Activated naive CD4-positive, alpha-beta T cell treated with Interleukin-2 at 50 U/mL for 16 hours (primary cell): Measurements from ENCODE around the gene PCDHGA3.
"Not testable (repeated sequence)": the region's sequence is repeated elsewhere in the genome, so short reads cannot be mapped to it uniquely, and the experiment has no call there.

ENCODE experiments used
- DNase-seq: peaks from one replicate; pipeline ENCODE4 v3.0.0-alpha.2; 2020

The PCDHGA3 gene

GRCh38 chr5:141383345-141383744 lies 39.7 kb downstream of the PCDHGA3 start:
- DNase-seq: no peak

GRCh38 chr5:141384471-141385267 lies 41.0 kb downstream of the PCDHGA3 start:
- no peak for DNase-seq

- DNase-seq: peak; percentile 18
Measured at GRCh38 chr5:141387557-141388311, 44.1 kb downstream of the PCDHGA3 start, which contains the start of gene PCDHGB4. Gene PCDHGB4, plus strand, starts transcription at chr5:141387698. Its CDS starts 187 bp downstream, at chr5:141387885.

GRCh38 chr5:141388661-141389060 lies 45.0 kb downstream of the PCDHGA3 start:
- no peak for DNase-seq

- DNase-seq: no peak
Measured at GRCh38 chr5:141389153-141390042, 45.8 kb downstream of the PCDHGA3 start.

GRCh38 chr5:141392429-141393198 lies 49.0 kb downstream of the PCDHGA3 start, which contains the start of gene PCDHGA8:
Gene PCDHGA8, plus strand, starts transcription at chr5:141392633. Its CDS starts 181 bp downstream, at chr5:141392814.
- no peak for DNase-seq

GRCh38 chr5:141393267-141393666 lies 49.6 kb downstream of the PCDHGA3 start:
- no peak for DNase-seq

- DNase-seq: not testable (repeated sequence)
Measured at GRCh38 chr5:141394401-141395187, 51.0 kb downstream of the PCDHGA3 start.
